Gastrocnemius medialis (tissue), 4 donors: ENCODE data around the gene ASCL3.
A peak's percentile ranks its signal among the peaks of the same experiment; 100 is the strongest.

Source experiments
- POLR2A ChIP-seq, 2 donors: fragments of 450-650 bp; IDR thresholded peaks; one replicate each; pipeline ENCODE4 v1.6.1; 2017; ENCODE audit warnings: antibody characterized with exemption in 2 of 2, mild to moderate bottlenecking in 2 of 2, moderate library complexity in 2 of 2
- TF ChIP-seq, protein P1 (sequence below), 5 experiments: fragments of 450-650 bp in 3 of 5; fragments of 200-600 bp in 2 of 5; sonication (generic) in 2 of 5; IDR thresholded peaks in 4 of 5; conservative IDR thresholded peaks in 1 of 5; 1 replicate in 4 of 5; 2 replicates in 1 of 5; pipeline ENCODE4 v1.5.1; 2016 to 2019; ENCODE audit warnings: antibody characterized with exemption in 5 of 5, mild to moderate bottlenecking in 3 of 5, moderate library complexity in 3 of 5

DNA sequence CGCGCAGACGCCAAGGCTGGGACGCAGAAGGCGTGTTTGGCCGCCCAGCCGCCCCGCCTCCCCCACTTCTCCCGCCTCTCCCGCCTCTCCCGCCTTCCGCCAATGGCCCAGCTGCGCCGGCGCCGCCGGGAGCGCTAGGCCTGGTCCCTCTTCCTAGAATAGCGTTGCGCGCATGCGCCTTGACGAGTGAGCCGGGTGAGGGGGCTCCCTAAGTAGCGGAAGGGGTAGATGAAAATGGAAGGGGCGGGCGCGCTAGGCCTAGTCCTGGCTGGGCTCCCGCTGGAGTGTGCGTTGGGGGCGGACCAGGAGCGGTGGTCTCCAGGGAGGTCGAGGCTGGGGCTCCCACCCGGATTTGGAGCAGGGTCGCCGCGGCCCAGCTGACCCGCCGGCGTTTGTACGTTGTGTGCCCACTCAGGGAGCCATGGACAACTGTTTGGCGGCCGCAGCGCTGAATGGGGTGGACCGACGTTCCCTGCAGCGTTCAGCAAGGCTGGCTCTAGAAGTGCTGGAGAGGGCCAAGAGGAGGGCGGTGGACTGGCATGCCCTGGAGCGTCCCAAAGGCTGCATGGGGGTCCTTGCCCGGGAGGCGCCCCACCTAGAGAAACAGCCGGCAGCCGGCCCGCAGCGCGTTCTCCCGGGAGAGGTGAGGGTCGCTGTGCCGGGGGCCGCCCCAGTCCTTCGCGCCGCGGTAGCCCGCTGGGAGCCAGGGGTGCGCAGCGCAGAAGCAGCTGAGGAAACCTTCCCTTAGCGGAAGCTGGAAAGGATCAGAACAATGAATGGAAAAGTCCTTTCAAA lies 31.6 kb downstream of the ASCL3 start, which contains the start of gene AKIP1:
- peak in 1 of 2 donors; percentile 51 for TF ChIP-seq POLR2A (IDR thresholded peaks at IDR 0.05)
- TF ChIP-seq, protein P1, sequence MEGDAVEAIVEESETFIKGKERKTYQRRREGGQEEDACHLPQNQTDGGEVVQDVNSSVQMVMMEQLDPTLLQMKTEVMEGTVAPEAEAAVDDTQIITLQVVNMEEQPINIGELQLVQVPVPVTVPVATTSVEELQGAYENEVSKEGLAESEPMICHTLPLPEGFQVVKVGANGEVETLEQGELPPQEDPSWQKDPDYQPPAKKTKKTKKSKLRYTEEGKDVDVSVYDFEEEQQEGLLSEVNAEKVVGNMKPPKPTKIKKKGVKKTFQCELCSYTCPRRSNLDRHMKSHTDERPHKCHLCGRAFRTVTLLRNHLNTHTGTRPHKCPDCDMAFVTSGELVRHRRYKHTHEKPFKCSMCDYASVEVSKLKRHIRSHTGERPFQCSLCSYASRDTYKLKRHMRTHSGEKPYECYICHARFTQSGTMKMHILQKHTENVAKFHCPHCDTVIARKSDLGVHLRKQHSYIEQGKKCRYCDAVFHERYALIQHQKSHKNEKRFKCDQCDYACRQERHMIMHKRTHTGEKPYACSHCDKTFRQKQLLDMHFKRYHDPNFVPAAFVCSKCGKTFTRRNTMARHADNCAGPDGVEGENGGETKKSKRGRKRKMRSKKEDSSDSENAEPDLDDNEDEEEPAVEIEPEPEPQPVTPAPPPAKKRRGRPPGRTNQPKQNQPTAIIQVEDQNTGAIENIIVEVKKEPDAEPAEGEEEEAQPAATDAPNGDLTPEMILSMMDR (IDR thresholded peaks at IDR 0.05 in 4 of 5, conservative IDR thresholded peaks at IDR 0.05 in 1 of 5), result no peak
